Mesenchymal stem cell (in vitro differentiated cells and primary cell): ENCODE data around the gene BEGAIN.

Experiments
- DNase-seq: peaks from one replicate; pipeline ENCODE4 v3.0.0-alpha.2; 2013
- H2AFZ ChIP-seq: one replicate; pipeline ENCODE4 v1.6.1; 2013; ENCODE audit warnings: low read depth, mild to moderate bottlenecking, control low read depth, inconsistent platforms, low read length, moderate library complexity
- H2AK5ac ChIP-seq: 2 replicates; pipeline ENCODE4 v1.6.1; 2013; ENCODE audit warnings: low read length, moderate library complexity, mild to moderate bottlenecking, inconsistent platforms; ENCODE audit not compliant: severe bottlenecking
- H2BK120ac ChIP-seq: one replicate; pipeline ENCODE4 v1.6.1; 2013; ENCODE audit warnings: low read depth, mild to moderate bottlenecking, inconsistent platforms, low read length, moderate library complexity
- H2BK12ac ChIP-seq, 2 experiments: one replicate each; pipeline ENCODE4 v1.6.1; 2013; ENCODE audit warnings: inconsistent platforms in 2 of 2, low read length in 2 of 2, mild to moderate bottlenecking in 2 of 2, moderate library complexity in 2 of 2, control low read depth in 1 of 2
- H2BK15ac ChIP-seq: one replicate; pipeline ENCODE4 v1.6.1; 2013; ENCODE audit warnings: mild to moderate bottlenecking, low read depth, inconsistent platforms; ENCODE audit not compliant: poor library complexity, severe bottlenecking
- H2BK5ac ChIP-seq: 2 replicates; pipeline ENCODE4 v1.6.1; 2013; ENCODE audit warnings: low read depth, mild to moderate bottlenecking, low read length, control low read depth, inconsistent platforms; ENCODE audit not compliant: poor library complexity, severe bottlenecking
- H3K14ac ChIP-seq, 2 experiments: one replicate each; pipeline ENCODE4 v1.6.1; 2013; ENCODE audit warnings: inconsistent platforms in 2 of 2, low read length in 2 of 2, control low read depth in 1 of 2, mild to moderate bottlenecking in 1 of 2, moderate library complexity in 1 of 2
- H3K18ac ChIP-seq, 2 experiments: one replicate each; pipeline ENCODE4 v1.6.1; 2013; ENCODE audit warnings: inconsistent platforms in 2 of 2, low read length in 2 of 2, control low read depth in 1 of 2, low read depth in 1 of 2, mild to moderate bottlenecking in 1 of 2
- H3K23ac ChIP-seq, 2 experiments: one replicate each; pipeline ENCODE4 v1.6.1; 2013; ENCODE audit warnings: inconsistent platforms in 2 of 2, low read length in 2 of 2, mild to moderate bottlenecking in 2 of 2, moderate library complexity in 2 of 2, control low read depth in 1 of 2
- H3K27ac ChIP-seq: 2 replicates; pipeline ENCODE4 v1.5.1; 2013; ENCODE audit warnings: mild to moderate bottlenecking, moderate library complexity, low read length, control low read depth, inconsistent platforms; ENCODE audit not compliant: poor library complexity, severe bottlenecking
- H3K27me3 ChIP-seq, 2 experiments: 2 replicates each; pipeline versions ENCODE4 v1.6.1 to v1.7.0; 2013; ENCODE audit warnings: low read length in 2 of 2, mild to moderate bottlenecking in 2 of 2, moderate library complexity in 2 of 2, control low read depth in 1 of 2, inconsistent platforms in 1 of 2; ENCODE audit not compliant: control insufficient read depth in 1 of 2, insufficient read depth in 1 of 2
- H3K36me3 ChIP-seq, 2 experiments: 2 replicates each; pipeline versions ENCODE4 v1.6.1 to v1.7.0; 2013; ENCODE audit warnings: low read length in 2 of 2, control low read depth in 1 of 2, inconsistent platforms in 1 of 2, low read depth in 1 of 2, mild to moderate bottlenecking in 1 of 2; ENCODE audit not compliant: insufficient read depth in 2 of 2, control insufficient read depth in 1 of 2
- H3K4ac ChIP-seq, 2 experiments: one replicate each; pipeline ENCODE4 v1.6.1; 2013; ENCODE audit warnings: inconsistent platforms in 2 of 2, low read length in 2 of 2, mild to moderate bottlenecking in 2 of 2, moderate library complexity in 2 of 2, control low read depth in 1 of 2, low read depth in 1 of 2
- H3K4me1 ChIP-seq: 2 replicates; pipeline ENCODE4 v1.6.1; 2013; ENCODE audit warnings: low read depth, low read length, control low read depth; ENCODE audit not compliant: control insufficient read depth, insufficient read depth
- H3K4me2 ChIP-seq: 2 replicates; pipeline ENCODE4 v1.6.1; 2013; ENCODE audit warnings: low read length, mild to moderate bottlenecking, inconsistent platforms; ENCODE audit not compliant: poor library complexity, severe bottlenecking
- H3K4me3 ChIP-seq, 2 experiments: 2 replicates each; pipeline versions ENCODE4 v1.5.1 to v1.7.0; 2013; ENCODE audit warnings: low read length in 2 of 2, mild to moderate bottlenecking in 2 of 2, control low read depth in 1 of 2, low read depth in 1 of 2; ENCODE audit not compliant: insufficient read depth in 1 of 2
- H3K79me1 ChIP-seq: replicated peaks from 2 replicates; pipeline ENCODE4 v1.6.1; 2013; ENCODE audit warnings: mild to moderate bottlenecking, control low read depth, low read length, inconsistent platforms; ENCODE audit not compliant: poor library complexity, severe bottlenecking
- H3K9ac ChIP-seq: 2 replicates; pipeline ENCODE4 v1.7.0; 2013; ENCODE audit warnings: mild to moderate bottlenecking, low read length, moderate library complexity
- H3K9me3 ChIP-seq: 2 replicates; pipeline ENCODE4 v1.7.0; 2013; ENCODE audit warnings: mild to moderate bottlenecking, low read length; ENCODE audit not compliant: control insufficient read depth
- H4K8ac ChIP-seq: one replicate; pipeline ENCODE4 v1.6.1; 2013; ENCODE audit warnings: inconsistent platforms, mild to moderate bottlenecking, low read length, moderate library complexity
- H4K91ac ChIP-seq: one replicate; pipeline ENCODE4 v1.6.1; 2013; ENCODE audit warnings: mild to moderate bottlenecking, low read length, inconsistent platforms
- WGBS: methylation state at CpG from one replicate; pipeline ENCODE4 v1.1.7; 2013; ENCODE audit warnings: mixed read lengths; 5-methylcytosine and 5-hydroxymethylcytosine counted together

Gene BEGAIN

DNA sequence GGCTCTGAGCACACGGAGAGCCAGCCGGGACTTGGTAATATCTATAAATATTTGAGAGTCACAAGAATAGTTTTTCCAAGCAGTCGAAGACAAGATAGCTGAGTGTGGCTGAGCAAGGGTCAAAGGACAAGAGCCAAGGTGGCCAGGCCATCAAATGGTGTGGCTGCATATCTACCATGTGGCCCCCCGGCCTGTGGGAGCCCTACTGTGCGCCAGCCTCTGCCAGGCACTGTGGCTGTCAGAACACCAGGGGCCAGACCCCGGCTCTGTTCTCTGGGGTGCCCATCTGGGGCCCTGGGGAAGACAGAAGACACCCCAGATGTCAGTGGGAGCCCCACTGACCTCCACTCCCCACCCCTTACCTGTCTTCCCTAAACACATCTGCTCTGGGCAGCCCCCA, 22.7 kb downstream of the BEGAIN start:
- WGBS = 75% methylated on average over 6 of the region's 6 CpGs
- H3K36me3 ChIP-seq = peaks cover 0 to 31% of the 10 kb centered on the region in 2 experiments
- H2BK5ac ChIP-seq = no peak overlapping the region

DNA sequence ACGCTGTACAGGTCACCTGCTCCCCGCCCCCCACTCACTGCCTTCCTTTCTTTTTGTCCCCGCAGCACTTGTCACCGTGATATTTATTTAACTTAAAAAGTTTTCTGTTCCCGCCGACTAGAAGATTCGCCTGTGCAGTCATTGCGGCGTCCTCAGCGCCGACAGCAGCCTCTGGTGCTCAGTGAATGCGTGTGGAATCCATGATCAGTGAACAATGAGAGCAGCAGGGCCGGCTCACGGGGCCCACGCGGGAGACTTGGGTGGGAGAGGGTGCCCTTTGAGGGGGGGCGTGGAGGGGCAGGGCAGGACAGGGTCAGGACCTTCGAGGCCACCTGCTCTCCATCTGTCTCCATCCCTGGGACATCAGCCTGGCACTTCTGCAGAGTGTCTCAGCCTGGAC, 24.5 kb downstream of the BEGAIN start:
- Histone ChIP-seq H2AFZ (no peak overlapping the region), H2AK5ac (no peak overlapping the region), H3K23ac (no peak overlapping the region), H2BK12ac (no peak overlapping the region), H3K9ac (no peak overlapping the region), H2BK15ac (no peak overlapping the region), H3K79me1 (peaks cover 38% of the 10 kb centered on the region), H3K36me3 (peaks cover 0 to 36% of the 10 kb centered on the region in 2 experiments), H3K27me3 (peaks cover 5 to 72% of the 10 kb centered on the region in 2 experiments), H3K4me3 (no peak overlapping the region), H3K4me1 (peaks cover 19% of the 10 kb centered on the region), H3K18ac (no peak overlapping the region), H3K4ac (no peak overlapping the region), H4K91ac (no peak overlapping the region), H2BK5ac (no peak overlapping the region), H3K27ac (no peak overlapping the region), H3K14ac (no peak overlapping the region), H3K9me3 (no peaks in the 10 kb centered on the region), H3K4me2 (no peak overlapping the region), H2BK120ac (no peak overlapping the region), H4K8ac (no peak overlapping the region)
- DNase-seq = no peak
- 84% methylated on average over 18 of the region's 18 CpGs for WGBS

More for the DNA sequence above, 22.7 kb downstream of the BEGAIN start:
- H3K27ac ChIP-seq = no peak overlapping the region
- no peak overlapping the region for H3K9ac ChIP-seq
- DNase-seq = no peak
- no peak overlapping the region for H3K18ac ChIP-seq
- no peak overlapping the region for H2BK120ac ChIP-seq
- no peak overlapping the region for H2BK15ac ChIP-seq
- H2AK5ac ChIP-seq = no peak overlapping the region
- no peak overlapping the region for H3K4me2 ChIP-seq
- peaks cover 10 to 73% of the 10 kb centered on the region in 2 experiments for H3K27me3 ChIP-seq
- H3K4ac ChIP-seq = no peak overlapping the region
- peaks cover 17% of the 10 kb centered on the region for H3K4me1 ChIP-seq
- H4K8ac ChIP-seq = no peak overlapping the region
- H3K79me1 ChIP-seq = peaks cover 34% of the 10 kb centered on the region
- H3K4me3 ChIP-seq = no peak overlapping the region
- H3K23ac ChIP-seq = no peak overlapping the region
- no peaks in the 10 kb centered on the region for H3K9me3 ChIP-seq
- H2AFZ ChIP-seq = no peak overlapping the region
- H4K91ac ChIP-seq = no peak overlapping the region
- H3K14ac ChIP-seq = no peak overlapping the region
- H2BK12ac ChIP-seq = no peak overlapping the region

DNA sequence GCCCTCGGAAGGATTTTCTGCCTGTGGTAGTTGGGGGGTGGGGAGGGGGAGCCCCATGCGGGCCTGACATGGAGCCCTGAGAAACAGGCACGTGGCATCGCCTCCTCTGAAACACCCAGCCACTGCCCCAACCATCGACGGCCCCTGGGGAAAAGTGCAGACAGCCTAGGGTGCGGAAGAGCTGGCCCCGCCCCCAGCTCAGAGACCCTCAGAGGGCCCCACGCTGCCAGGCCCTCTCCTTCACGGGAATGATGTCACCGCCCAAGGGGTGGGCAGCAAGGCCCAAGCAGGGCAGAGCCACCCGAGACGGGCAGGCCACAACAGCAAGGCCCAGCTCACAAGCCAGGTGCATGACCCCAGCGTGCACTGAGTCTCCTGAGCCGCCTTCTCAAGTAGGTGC, 26.2 kb downstream of the BEGAIN start:
- Histone ChIP-seq H2BK12ac (no peak overlapping the region), H2AK5ac (no peak overlapping the region), H3K14ac (no peak overlapping the region), H2AFZ (no peak overlapping the region), H2BK15ac (no peak overlapping the region), H3K18ac (no peak overlapping the region), H3K9me3 (no peaks in the 10 kb centered on the region), H3K27ac (no peak overlapping the region), H2BK5ac (no peak overlapping the region), H3K36me3 (peaks cover 0 to 34% of the 10 kb centered on the region in 2 experiments), H2BK120ac (no peak overlapping the region), H3K79me1 (peaks cover 33% of the 10 kb centered on the region), H4K91ac (no peak overlapping the region), H3K4me2 (no peak overlapping the region), H3K4me1 (peaks cover 12% of the 10 kb centered on the region), H3K4ac (no peak overlapping the region), H3K23ac (no peak overlapping the region), H4K8ac (no peak overlapping the region), H3K4me3 (no peak overlapping the region), H3K27me3 (peaks cover 0 to 64% of the 10 kb centered on the region in 2 experiments), H3K9ac (no peak overlapping the region)
- WGBS = 78% methylated on average over 14 of the region's 15 CpGs
- DNase-seq = no peak

DNA sequence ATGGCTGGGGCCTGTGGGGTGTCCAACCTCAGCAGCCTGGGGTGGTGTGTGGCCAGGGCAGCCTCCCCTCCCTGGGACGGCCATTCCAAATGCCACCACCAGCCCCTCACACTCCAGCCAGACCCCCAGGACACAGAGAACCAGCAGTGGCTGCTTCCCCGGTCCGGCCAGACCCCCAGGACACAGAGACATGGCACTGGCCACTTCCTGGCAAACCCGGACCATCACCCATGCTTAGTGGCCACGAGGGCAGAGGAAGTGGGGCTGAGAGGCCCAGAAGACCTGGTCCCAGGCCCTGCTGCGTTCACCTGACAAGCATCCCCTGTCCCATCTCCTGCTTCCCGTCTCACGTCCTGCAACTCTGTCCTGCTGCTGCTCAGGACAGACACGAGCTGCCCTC, 26.7 kb downstream of the BEGAIN start:
- Histone ChIP-seq H2AK5ac (no peak overlapping the region), H2BK12ac (no peak overlapping the region), H3K4me1 (peaks cover 11% of the 10 kb centered on the region), H3K18ac (no peak overlapping the region), H3K4ac (no peak overlapping the region), H3K23ac (no peak overlapping the region), H3K27ac (no peak overlapping the region), H3K4me3 (no peak overlapping the region), H2BK120ac (no peak overlapping the region), H2BK5ac (no peak overlapping the region), H2BK15ac (no peak overlapping the region), H3K9me3 (no peaks in the 10 kb centered on the region), H3K79me1 (peaks cover 29% of the 10 kb centered on the region), H3K36me3 (peaks cover 0 to 36% of the 10 kb centered on the region in 2 experiments), H3K4me2 (no peak overlapping the region), H3K14ac (no peak overlapping the region), H2AFZ (no peak overlapping the region), H4K91ac (no peak overlapping the region), H3K9ac (no peak overlapping the region), H3K27me3 (peaks cover 0 to 59% of the 10 kb centered on the region in 2 experiments), H4K8ac (no peak overlapping the region)
- 84% methylated on average over 9 of the region's 9 CpGs for WGBS
- DNase-seq = no peak
